Stimulated activated CD4-positive, alpha-beta T cell treated with anti-CD3 and anti-CD28 coated beads, Interleukin-1b, Interleukin-23, amount 100 ng/mL, for 4 hours (primary cell): ENCODE measurements around the gene S100A9.
"Not testable (repeated sequence)": the region's sequence is repeated elsewhere in the genome, so short reads cannot be mapped to it uniquely, and the experiment has no call there.

ENCODE experiments used
- DNase-seq, 2 donors: peaks; one replicate each; pipeline ENCODE4 v3.0.0-alpha.2; 2020; ENCODE audit warnings: low read depth in 2 of 2

Gene S100A9

DNA sequence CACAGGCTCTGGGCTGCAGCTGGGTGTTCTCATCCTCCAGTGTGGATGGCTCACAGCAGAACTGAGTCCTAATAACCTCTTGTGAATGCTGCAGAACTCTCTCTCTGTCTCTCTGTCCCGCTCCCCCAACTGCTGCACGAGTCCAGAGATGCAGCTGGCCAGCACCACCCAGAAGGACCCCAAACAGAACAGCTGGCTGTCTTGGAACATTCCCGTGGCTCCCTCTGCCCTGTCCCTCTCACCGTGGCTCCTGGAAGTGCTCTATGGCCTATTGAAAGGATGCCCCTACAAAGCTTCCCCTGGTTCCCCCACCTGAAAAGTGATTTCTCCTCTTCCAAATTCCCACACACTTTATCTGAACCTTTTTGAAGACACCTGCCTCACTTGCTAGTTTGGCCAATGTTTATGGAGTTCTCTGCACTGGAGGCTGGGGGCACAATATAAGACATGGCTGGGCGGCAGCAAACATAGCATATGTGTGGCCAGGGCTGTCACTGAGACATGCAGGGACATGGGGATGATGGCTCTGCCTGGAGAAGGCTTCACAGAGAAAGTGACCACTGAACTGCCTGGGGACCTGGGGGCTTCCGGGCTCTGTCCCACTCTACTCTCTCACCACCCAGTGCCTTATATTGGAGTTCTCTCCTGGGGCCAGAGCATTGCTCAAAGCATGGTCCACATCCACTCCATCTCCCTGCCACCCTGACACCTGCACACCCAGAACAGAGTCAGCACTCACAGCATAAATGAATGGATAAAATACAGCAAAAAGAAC, 48.4 kb downstream of the S100A9 start:
- not testable (repeated sequence) for DNase-seq

GRCh38 chr1:153407274-153407673, 49.6 kb downstream of the S100A9 start:
- not testable (repeated sequence) for DNase-seq
